Transverse colon (tissue), 4 donors: ENCODE results near the gene RPLP2.

Experiments used
- EP300 ChIP-seq: sonication (generic); formaldehyde crosslinking; IDR thresholded peaks from one replicate; pipeline ENCODE4 v1.6.1; 2017; ENCODE audit warnings: antibody characterized with exemption, low read depth
- POLR2A ChIP-seq: fragments of 450-650 bp; IDR thresholded peaks from one replicate; pipeline ENCODE4 v1.6.1; 2016; ENCODE audit warnings: antibody characterized with exemption, mild to moderate bottlenecking, moderate library complexity
- POLR2AphosphoS5 ChIP-seq, 3 donors: sonication (generic); formaldehyde crosslinking; IDR thresholded peaks; one replicate each; pipeline ENCODE4 v1.6.1; 2016; ENCODE audit warnings: antibody characterized with exemption in 3 of 3
- TF ChIP-seq, protein P1 (sequence below), 5 experiments: fragments of 200-600 bp in 3 of 5; fragments of 450-650 bp in 2 of 5; sonication (generic) in 3 of 5; IDR thresholded peaks; 1 replicate in 2 of 5; 2 replicates in 3 of 5; pipeline ENCODE4 v1.5.1; 2016 to 2017; ENCODE audit warnings: antibody characterized with exemption in 5 of 5, inconsistent platforms in 3 of 5, mild to moderate bottlenecking in 2 of 5, moderate library complexity in 1 of 5

DNA sequence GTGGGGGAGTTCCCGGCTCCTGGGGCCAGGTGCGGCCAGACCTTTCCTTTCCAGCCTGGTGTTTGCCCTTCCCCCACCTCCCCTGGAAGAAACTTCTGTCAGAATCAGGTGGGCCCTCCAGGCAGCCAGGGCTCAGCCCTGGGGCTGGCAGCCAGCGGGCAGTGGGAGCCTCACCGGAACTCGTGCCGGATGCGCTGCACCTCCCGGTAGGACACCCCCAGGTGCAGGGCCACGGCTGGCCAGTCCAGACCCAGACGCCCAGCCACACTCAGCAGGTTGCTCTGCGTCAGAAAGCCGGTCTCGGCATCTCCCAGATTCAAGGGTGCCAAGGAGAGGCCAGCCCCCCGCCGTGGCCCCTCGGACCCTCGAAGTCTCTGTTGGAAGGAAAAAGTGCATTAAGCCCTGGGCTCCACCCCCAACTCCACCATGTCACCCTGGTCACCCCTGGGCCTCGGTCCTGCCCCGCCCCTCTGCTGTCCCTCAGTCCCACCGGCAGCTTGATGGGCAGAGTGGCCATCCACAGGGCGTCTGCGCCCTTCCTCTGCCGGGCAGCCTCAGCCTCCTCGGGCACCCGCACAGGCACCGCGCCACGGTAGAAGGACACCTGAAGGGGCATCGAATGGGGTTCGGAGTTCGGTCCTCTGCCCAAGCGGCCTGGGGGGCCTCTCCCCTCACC is 10.0 kb upstream of the RPLP2 start:
- TF ChIP-seq POLR2A: no peak
- TF ChIP-seq, protein P1, sequence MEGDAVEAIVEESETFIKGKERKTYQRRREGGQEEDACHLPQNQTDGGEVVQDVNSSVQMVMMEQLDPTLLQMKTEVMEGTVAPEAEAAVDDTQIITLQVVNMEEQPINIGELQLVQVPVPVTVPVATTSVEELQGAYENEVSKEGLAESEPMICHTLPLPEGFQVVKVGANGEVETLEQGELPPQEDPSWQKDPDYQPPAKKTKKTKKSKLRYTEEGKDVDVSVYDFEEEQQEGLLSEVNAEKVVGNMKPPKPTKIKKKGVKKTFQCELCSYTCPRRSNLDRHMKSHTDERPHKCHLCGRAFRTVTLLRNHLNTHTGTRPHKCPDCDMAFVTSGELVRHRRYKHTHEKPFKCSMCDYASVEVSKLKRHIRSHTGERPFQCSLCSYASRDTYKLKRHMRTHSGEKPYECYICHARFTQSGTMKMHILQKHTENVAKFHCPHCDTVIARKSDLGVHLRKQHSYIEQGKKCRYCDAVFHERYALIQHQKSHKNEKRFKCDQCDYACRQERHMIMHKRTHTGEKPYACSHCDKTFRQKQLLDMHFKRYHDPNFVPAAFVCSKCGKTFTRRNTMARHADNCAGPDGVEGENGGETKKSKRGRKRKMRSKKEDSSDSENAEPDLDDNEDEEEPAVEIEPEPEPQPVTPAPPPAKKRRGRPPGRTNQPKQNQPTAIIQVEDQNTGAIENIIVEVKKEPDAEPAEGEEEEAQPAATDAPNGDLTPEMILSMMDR (IDR thresholded peaks at IDR 0.05): no peak
- no peak for TF ChIP-seq POLR2AphosphoS5 (IDR thresholded peaks at IDR 0.05)
- no peak for TF ChIP-seq EP300
